ENCODE results near the gene KREMEN1.
"Not testable (repeated sequence)": the region's sequence is repeated elsewhere in the genome, so short reads cannot be mapped to it uniquely, and the experiment has no call there.

The KREMEN1 gene

DNA sequence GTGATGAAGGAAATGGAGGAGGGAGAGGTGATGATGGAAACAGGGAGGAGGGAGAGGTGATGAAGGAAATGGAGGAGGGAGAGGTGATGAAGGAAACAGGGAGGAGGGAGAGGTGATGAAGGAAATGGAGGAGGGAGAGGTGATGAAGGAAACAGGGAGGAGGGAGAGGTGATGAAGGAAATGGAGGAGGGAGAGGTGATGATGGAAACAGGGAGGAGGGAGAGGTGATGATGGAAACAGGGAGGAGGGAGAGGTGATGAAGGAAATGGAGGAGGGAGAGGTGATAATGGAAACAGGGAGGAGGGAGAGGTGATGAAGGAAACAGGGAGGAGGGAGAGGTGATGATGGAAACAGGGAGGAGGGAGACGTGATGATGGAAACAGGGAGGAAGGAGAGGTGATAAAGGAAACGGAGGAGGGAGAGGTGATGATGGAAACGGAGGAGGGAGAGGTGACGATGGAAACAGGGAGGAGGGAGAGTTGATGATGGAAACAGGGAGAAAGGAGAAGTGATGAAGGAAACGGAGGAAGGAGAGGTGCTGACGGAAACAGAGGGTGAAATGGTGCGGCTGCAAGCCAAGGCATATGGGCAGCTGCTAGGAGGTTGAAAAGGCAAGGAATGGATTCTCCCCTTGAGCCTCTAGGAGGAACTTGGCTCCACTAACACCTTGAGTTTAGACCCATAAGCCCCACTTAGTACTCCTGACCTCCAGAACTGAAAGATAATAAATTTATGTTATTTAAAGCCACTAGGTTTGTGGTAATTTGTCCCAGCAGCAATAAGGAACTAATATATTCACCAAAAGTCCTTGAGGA lies 47.5 kb downstream of the KREMEN1 start:
- H3K4me3 ChIP-seq = not testable (repeated sequence)
- H3K27ac ChIP-seq = peak overlapping the region in 13 of 21 experiments; percentile 2 to 75 (median 40)

DNA sequence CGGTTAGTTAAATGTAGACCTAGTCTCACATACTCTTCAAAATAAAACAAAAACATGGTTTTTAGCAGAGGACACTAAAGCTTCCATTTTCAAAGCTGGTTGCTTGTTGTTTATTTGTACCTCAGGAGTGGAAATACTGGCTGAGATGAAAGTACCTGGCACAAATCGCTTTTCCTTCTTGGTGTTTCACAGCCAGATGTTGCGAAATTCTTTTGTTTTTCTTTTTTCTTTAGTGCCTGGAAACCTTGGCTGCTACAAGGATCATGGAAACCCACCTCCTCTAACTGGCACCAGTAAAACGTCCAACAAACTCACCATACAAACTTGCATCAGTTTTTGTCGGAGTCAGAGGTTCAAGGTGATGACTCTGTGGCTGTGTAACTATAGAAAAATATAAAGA lies 48.3 kb downstream of the KREMEN1 start:
- peak overlapping the region in 13 of 21 experiments; percentile 2 to 75 (median 45) for H3K27ac ChIP-seq
- no peak overlapping the region for H3K4me3 ChIP-seq

DNA sequence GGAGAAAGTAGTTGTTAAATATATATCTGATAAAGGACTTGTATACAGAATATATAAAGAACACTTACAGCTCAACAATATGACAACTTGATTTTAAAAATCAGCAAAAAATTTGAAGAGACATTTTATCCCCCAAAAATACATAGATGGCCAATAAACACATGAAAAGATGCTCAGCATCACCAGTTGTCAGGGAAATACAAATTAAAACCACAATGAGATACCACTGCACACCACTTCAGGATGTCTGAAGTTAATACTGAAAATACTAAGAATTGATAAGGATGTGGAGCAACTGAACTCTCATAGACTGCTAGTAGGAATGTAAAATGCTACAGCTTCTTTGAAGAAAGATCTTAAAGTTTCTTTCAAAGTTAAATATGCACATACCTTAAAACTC lies 49.2 kb downstream of the KREMEN1 start:
- H3K27ac ChIP-seq = peak overlapping the region in 2 of 21 experiments; percentile 47 to 69
- no peak overlapping the region for H3K4me3 ChIP-seq

DNA sequence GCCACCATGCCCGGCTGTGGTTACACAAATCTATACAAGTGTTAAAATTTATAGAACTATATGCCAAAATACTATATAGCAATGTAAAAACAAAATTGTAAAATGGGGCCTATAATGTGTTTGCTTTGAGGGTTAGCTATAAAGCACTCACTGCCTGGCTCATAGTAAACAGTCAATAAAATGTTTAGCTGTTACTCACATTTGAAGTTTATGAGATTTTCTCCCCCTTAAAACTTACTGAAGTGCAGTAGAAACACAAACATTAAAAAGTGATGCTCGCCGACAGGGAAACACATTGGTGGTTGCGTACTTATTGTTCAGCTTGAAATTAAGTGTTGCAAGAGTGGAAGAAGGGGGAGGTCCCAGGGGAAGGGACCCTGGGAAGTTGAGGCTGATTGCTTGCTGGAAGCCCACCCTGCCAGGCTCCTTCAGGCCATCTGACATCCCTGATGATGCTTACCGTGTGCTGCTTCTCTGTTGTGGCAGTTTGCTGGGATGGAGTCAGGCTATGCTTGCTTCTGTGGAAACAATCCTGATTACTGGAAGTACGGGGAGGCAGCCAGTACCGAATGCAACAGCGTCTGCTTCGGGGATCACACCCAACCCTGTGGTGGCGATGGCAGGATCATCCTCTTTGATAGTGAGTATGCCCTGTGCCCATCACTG lies 52.1 kb downstream of the KREMEN1 start:
- Histone ChIP-seq H3K4me3 (no peak overlapping the region), H3K27ac (no peak overlapping the region)

DNA sequence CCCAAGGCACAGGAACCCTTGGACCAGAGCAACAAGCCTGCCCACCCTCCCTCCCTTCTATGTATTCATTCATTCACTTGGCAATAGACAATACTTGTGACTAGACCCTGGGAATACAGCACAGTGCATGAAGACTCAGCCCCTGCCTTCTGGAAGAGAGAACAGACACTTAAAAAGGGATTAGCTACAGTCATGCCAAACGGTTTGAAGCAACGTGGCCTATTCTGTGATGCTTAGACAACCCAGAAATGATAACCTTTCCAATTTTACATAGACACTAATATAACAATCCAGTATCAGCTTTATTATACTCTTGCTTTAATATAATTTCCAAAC lies 52.6 kb downstream of the KREMEN1 start:
- Histone ChIP-seq H3K27ac (peak overlapping the region in 1 of 21 experiments; percentile 39), H3K4me3 (no peak overlapping the region)

DNA sequence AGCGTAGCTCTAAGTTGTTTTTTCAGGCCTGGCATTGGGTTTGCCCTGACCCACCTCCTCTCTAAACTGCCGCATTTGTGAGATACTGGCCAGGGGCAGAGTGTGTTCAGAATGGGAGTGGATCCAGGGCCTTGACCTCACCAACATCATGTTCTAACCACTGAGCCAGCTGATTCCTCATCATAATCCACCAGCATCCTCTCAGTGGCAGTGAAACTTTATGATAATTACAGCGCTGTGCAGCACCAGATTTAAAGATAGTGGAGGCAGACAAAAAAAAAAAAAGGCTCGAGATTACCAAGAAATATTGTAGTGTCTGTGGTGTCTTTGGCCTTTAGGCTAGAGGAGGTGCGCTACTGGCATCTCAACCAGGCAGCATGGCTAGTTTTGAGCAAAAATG lies 53.0 kb downstream of the KREMEN1 start:
- H3K27ac ChIP-seq = peak overlapping the region in 1 of 21 experiments; percentile 39
- no peak overlapping the region for H3K4me3 ChIP-seq

DNA sequence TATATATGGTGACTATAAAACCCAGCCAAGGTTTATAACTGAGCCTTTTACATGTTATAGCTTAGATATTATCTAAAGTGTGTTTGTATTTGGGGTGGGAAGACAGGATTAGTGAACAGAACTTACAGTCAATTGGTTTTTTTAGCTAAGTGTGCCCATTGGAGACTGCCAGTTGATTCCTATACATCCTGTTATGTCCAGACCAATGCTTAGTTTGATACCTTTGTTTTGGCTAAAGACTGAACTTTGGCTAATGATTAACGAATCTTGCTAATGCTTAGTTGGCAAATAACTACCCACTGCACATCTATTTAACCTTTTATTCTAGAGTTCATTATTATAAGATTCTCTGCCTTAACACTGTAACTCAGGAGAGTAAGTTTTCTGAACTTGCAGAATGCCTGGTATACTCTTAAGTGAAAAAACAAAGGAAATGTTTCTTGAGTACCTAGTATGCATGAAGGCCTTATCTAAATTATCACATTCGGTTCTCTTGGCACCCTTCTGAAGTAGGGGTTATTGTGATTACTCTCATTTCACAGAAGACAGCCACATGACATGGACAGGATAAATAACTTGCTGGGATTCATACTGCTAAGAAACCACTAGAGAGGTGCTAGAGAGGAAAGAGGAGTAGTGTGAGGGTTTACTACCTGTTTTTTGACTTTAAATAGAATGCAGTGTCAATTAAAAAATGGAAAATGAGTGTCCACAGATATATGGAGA lies 54.0 kb downstream of the KREMEN1 start:
- H3K4me3 ChIP-seq = no peak overlapping the region
- peak overlapping the region in 1 of 21 experiments; percentile 44 for H3K27ac ChIP-seq

DNA sequence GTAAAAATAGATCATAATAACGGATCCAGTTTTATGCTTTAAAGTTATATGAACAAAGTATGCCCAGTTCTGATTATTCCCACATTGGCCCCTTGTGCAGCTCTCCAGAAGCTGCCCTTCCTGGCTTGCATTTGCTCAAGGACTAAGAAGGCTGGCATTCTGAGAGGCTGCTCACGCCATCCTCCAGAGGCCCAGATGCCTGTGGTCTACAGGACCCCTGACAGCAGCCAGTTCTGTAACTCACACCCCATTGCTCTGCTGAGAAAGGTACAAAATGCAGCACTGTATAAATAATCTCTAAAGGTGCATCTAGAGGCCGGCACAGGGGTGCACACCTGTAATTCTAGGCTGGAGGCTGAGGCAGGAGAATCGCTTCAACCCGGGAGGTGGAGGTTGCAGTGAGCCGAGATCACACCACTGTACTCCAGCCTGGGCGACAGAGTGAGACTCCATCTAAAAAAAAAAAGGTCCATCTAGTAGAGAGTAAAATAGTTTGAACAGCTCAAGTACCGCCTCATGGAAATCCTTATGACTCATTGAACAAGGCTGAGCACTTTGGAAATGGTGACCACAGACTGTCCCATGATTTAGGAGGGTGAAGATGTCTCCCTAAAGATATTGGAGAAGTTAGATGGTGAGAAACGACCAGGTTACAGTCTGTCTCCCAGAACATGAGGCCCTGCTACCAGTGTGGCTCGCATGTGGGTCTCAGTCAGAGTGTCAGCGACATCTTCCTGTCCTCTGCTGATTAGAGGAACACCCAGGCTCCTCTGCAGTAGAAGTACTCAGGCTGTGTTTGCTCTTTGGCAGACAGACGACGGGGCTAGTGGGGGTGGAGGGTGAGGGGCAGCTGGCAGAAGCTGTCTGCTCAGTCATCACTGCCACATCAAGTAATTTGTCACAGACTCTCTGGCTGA lies 56.3 kb downstream of the KREMEN1 start:
- Histone ChIP-seq H3K4me3 (no peak overlapping the region), H3K27ac (peak overlapping the region in 16 of 21 experiments; percentile 5 to 78 (median 52))

DNA sequence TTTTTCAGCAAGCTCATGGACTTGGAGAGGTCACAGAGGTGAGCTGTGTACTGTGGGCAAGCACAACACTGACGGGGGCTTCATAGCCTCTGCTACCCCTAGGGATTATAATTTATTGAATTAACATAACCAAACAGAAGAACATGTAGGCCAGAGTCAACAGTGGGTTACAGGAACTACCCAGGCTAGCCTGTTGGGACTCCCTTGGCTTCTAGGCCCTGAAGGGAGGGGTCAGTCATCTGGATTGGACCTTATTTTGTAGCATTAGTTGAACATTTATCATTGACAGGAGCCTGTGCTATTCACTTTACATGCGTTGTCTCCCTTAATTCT lies 56.9 kb downstream of the KREMEN1 start:
- Histone ChIP-seq H3K4me3 (no peak overlapping the region), H3K27ac (peak overlapping the region in 16 of 21 experiments; percentile 5 to 78 (median 52))

DNA sequence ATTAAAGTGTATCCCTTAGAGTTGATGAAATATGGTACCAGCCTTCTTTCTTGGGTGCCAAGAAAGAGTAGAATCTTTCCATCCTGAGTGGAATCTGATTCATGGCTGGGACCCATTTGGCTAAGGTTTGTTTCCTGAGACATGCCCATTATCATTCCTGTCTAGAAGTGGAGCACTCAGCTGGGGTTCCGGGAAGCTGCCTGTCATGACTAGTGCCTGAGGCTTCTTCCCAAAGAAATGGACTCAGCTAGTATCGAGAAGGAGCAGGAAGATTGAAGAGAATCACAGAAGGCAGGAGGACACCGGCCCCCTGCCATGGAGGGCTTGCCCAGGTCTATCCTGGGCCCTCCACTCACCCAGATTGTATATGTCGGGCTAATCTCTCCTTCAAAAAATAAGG lies 57.6 kb downstream of the KREMEN1 start:
- Histone ChIP-seq H3K27ac (peak overlapping the region in 8 of 21 experiments; percentile 9 to 78 (median 62)), H3K4me3 (no peak overlapping the region)

DNA sequence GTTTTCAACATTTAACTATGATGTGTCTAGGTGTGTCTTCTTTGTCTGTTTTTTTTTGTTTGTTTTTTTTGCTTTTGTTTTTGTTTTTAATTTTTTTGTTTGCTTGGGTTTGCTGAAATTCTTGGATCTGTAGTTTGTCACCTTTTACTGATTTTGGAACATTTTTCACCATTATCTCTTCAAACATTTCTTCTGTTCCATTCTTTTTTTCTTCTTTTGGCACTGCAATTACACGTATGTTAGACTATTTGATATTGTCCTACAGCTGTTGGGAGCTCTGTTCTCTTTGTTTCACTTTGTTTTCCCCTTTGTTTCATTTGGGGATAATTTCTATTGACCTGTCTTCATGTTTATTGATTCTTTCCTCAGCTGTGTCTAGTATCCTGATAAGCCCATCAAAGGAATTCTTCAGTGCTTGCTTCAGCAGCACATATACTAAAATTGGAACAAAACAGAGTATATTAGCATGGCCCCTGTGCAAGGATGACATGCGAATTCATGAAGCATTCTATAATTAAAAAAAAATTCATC lies 60.8 kb downstream of the KREMEN1 start:
- Histone ChIP-seq H3K27ac (no peak overlapping the region), H3K4me3 (no peak overlapping the region)

DNA sequence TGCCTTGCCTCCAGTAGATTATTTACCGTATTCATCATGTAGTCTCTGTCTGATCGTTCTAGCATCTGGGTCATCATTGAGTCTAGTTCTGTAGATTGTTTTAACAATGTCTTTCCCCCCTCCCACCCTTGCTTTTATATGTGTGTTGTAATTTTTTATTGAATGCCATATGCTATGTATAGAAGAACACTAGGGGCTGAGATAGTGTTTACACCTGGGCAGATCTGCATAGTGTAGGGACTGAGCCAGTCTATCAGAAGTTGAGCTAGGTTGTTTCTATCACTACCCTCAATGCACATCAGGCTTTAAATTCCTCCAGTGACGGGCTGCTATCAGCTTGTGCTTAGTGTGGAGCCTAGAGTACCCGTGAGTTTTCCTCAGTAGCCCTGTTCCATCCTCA lies 61.6 kb downstream of the KREMEN1 start:
- Histone ChIP-seq H3K4me3 (no peak overlapping the region), H3K27ac (no peak overlapping the region)

DNA sequence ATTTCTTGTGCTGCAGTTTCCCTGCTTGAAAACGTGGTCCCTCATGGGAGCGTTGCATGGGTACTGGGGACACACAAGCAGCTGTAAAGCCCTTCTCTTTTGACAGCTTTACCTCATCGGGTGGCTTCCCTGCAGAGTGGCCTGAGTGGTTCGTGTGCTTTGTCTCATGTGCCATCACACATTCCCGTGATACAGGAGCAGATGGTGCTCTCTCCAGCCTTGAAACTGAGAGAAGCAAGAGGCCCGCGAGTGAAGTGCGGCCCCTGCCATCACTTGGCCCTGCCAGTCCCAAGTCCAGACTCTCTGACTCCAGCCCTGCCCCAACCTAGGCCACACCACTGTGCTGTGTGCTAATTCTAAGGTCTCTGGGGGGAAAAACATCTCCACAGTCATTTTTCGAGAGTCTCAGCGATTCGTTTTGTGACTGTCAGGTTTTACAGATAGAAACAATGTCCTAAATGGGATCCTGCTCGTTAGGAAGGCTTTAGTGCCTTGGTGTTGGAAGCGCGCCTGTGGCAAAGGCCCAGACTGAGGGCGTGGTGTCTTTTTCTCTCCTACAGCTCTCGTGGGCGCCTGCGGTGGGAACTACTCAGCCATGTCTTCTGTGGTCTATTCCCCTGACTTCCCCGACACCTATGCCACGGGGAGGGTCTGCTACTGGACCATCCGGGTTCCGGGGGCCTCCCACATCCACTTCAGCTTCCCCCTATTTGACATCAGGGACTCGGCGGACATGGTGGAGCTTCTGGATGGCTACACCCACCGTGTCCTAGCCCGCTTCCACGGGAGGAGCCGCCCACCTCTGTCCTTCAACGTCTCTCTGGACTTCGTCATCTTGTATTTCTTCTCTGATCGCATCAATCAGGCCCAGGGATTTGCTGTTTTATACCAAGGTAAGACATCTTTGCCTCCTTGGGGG lies 64.2 kb downstream of the KREMEN1 start:
- H3K4me3 ChIP-seq = no peak overlapping the region
- peak overlapping the region in 6 of 21 experiments; percentile 5 to 71 (median 22) for H3K27ac ChIP-seq

DNA sequence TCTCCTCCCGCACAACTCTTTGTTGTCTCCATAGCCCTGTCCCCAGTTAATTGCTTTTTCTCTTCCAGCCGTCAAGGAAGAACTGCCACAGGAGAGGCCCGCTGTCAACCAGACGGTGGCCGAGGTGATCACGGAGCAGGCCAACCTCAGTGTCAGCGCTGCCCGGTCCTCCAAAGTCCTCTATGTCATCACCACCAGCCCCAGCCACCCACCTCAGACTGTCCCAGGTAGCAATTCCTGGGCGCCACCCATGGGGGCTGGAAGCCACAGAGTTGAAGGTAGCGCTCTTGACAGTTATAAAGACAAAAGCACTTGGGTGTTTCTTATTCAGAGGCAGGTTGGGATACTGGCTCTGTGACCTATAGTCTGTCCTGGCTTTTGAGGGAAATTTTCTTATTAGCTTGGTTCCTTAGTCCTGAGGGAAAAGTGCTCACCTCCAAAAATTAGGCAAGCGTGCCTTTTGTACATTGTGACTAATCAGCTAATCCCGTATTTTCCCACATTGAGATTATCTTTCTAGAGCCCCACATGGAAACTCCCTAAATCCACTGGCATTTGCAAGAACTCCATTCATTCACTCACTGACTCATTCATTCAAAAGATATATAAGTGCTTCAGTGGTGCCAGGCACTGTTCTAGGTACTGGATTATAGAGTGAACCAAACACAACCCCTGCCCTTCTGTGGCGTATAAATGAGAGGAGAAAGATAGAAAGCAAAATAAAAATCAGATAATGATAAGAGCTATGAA lies 65.9 kb downstream of the KREMEN1 start:
- Histone ChIP-seq H3K4me3 (no peak overlapping the region), H3K27ac (peak overlapping the region in 3 of 21 experiments; percentile 24 to 35 (median 27))

DNA sequence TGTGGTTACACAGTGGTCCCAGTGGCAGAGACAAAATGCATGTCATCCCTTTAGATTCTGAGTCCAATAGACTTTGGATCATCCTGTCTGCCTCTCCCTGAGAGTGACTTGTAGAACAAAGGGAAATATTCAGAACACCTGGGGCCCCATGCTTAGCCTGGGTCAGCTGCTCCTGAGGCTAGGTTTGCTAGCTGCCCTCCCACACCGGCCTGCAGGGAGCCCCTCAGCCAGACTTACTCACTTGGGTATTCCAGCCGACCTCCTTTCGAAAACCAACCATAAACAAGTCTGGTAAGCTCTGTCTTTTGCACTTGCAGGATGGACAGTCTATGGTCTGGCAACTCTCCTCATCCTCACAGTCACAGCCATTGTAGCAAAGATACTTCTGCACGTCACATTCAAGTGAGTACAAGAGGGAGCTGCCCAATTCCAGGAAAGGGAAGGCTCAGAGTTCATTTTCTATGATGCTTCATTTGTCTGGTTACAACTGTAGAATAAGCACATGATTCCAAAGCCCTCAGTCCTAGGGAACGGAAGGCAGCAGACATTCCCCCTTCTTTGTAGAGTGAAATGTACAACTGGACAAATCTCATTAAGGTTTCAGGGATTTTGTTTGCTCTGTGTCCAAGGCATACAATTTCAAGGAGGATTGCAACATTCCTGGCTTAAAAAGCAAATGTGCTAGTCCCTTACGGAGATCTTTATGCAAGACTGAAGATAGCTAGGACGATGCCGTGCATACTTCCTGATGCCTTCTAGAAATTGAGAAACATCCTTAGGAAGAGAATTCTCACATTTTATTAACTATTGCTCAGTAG lies 67.3 kb downstream of the KREMEN1 start:
- Histone ChIP-seq H3K27ac (peak overlapping the region in 3 of 21 experiments; percentile 24 to 35 (median 27)), H3K4me3 (no peak overlapping the region)

DNA sequence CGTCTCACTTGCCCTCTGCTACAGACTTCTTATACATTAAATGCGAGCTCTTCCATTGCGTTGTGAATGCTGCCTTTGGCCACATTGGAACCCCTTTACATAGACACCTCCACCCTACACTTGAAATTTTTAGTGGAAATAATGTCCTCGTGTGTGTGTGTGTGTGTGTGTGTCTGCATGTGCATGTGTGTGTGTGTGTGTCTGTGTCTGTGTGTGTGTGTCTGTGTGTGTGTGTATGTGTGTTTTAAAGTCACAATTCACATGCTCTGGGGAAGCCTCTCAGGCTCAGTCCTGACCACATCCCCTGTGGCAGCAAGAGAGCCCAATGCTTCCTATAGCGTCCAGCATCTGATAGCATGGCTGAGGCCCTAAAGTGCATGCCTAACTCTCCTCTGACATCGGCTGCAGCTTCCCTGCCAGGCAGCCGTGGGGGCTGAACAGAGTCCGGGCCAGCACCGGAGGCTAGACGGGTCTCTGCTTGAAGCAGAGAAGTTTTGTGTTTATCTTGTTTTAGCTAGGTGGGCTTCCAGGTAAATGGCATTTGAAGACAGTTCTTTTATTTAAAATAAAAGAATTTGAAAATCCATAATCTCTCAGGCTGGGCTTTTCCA lies 68.3 kb downstream of the KREMEN1 start:
- Histone ChIP-seq H3K27ac (no peak overlapping the region), H3K4me3 (no peak overlapping the region)

Measured in skin epidermis (tissue), 12 donors.